NCI-H748 treated with DMSO at 0.1 percent for 48 hours (cell line): ENCODE results near the gene PPP1R13B.
A peak's percentile ranks its signal among the peaks of the same experiment; 100 is the strongest.
"Not testable (repeated sequence)": the region's sequence is repeated elsewhere in the genome, so short reads cannot be mapped to it uniquely, and the experiment has no call there.

Experiments used
- DNase-seq: peaks from one replicate; lab custom pipeline; 2025; lab: John Stamatoyannopoulos, UW

The PPP1R13B gene

GRCh38 chr14:103847451-103848174 is at the start of gene PPP1R13B:
Gene PPP1R13B, minus strand, starts transcription at chr14:103847575. Its CDS starts 268 bp downstream, at chr14:103847307.
- peak; percentile 80 for DNase-seq

DNA sequence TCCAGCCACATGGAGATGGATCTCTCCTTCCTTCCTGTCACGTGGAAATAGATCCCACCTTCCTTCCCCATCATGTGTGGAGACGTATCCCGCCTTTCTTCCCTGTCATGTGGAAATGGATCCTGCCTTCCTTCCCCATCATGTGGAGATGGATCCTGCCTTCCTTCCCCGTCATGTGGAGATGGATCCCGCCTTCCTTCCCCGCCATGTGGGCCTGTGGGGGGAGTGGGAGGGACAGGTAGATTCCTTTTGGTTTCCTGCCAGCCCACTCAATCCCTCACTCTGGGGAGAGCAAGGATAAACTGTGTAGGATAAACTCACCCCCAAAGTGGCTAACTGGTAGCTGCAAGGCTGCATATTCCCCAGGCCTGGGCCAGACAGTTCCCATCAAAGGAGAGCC is 49.2 kb upstream of the PPP1R13B start:
- no peak for DNase-seq

DNA sequence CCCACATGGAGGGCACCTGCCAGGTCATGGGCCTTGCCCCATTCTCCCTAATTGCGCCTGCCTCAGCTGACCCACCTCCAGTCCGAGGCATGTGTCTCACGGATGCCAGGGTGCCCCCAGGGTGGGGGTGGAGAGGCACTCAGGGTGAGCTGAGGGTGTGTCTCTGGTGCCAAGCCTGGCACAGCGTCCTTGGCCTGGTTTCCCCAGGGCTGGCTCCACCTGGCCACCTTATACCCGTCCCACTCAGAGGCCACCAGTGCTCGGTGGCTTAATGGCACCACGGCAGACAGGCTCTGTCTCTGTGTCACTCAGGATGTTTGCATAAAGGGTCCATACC is 47.3 kb upstream of the PPP1R13B start:
- DNase-seq: no peak

DNA sequence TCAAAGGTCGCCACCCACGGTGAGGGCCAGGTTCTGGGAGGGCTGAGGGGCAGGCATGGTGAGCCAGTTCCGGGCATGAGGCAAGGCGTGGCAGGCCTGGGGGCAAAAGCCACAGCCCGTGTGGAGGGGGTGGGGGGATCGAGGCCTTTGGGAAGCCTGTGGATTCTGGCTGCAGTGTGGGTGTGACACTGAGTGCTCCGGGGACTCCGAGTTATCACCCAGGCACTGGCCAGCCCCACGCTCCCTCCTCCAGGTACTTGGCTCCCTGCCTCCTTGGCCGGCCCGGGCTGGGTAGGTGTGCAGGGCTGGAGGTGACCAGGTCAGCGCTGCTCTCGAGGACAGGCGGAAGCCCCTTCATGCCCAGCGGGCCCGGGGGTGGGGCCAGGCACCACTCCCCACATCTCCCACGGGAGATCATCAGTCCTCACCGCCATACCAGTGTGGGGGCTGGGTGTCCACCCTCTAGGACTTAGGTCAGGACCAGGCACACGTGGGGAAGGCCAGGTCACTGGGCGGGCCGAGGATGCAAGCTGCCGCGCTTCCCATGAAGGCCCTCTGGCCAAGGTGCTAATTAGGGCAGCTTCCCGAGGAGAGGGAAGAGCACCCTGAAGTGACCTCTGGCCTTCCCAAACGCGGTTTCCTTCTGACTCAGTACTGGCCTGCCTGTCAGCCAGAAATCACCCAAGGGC is 46.8 kb upstream of the PPP1R13B start:
- no peak for DNase-seq

GRCh38 chr14:103892247-103892646 is 44.9 kb upstream of the PPP1R13B start:
- DNase-seq: no peak

DNA sequence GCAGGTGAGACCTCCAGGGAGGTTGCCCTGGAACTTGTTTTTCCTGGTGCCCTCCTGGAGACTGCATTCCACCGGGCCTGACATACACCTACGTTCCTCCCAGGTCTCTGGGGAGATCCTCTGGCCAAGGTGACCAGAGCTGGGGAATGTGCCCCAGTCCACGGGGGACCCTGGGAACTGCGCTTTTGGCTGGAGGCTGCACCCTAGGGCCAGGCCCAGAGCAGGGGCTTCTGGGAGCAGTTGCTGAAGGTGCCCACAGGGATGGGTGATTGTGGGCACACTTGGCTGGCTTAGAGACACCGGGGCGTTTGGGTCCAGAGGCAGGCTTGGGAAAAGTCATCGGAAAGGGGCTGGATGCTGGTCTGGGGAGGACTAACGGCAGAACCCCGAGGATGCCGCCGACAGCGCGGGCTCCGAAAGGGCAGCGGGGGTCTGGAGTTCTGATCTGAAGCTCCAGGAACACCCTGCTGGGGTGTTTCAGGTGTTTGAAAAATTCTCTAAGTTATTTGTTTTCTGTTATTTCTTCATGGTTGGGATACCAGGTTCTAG is 44.4 kb upstream of the PPP1R13B start:
- no peak for DNase-seq

DNA sequence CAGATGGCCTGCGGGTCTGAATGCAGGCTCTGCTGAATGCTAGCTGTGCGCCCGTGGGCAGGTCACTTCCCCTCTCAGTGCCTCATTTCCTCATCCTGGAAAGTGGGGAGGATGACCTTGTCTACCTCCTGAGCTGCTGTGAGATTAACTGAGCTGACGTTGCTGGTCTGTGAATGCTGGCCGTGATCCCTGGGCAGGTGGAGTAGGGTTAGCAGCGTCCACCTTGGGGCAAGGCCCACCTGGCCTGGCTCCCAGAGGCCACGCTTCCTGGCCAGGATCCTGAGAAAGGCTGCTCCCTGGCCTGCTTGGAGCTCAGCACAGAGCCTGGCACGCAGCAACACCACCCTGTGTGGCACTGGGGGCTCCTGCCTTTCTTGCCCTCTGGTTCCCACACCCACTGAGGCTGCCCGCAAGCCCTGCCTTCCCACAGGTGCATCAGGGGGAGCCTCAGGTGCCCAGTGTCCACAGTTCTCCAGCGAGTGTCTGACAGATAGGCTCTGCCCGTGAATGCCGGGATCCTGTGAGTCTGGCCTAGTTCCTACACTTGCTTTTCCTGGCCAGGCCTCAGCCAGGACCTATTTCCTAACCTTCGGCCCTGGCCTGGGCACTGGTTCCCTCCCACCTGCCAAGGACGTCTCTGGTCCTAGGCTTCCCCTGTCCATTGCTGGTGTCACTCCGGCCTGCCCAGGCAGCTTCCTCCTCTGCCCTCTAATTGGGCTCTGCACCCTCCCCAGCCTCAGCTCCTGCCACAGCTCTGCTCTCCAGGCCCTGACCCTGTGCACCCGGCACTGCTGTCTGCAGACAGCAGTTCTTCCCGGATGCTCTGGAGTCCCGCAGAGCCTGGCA is 43.7 kb upstream of the PPP1R13B start:
- no peak for DNase-seq

- no peak for DNase-seq
These were observed 42.6 kb upstream of the PPP1R13B start for GRCh38 chr14:103890052-103890371.

DNA sequence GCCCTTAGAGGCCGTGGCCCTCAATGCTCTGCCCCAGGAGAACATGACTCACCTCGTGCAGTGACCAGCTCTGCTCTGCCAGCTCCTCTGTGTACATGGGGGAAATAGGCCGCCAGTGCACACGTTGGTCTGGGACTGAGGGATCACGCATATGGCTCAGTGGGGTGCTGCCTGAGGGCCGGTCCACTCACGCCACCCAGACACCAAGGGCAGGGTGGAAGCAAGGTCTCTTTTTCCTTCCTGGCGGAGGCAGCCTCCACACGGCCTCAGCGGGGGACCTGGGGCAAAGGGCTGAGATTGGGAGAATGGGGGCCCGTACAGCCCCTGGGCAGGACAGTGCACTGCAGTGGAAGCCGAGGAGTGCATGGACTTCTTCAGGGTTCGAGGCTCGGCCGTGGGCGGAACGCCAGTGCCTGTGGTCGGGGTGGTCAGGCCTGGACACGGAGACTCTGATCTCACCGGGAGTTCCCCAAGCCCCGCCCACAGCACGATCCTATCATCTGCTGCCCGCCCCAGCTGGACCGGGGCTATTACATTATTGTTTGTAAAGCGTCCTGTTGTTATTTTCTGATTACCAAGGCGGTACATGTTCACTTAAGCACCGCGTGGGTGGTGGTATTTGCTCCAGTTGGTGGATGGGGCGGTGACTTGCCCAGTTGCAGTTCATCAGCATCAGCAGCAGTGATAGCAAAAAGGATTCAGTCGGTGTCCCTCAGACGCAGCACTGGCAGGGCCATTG is 42.1 kb upstream of the PPP1R13B start:
- DNase-seq: no peak

- not testable (repeated sequence) for DNase-seq
These were observed 41.6 kb upstream of the PPP1R13B start for GRCh38 chr14:103889002-103889312.

DNA sequence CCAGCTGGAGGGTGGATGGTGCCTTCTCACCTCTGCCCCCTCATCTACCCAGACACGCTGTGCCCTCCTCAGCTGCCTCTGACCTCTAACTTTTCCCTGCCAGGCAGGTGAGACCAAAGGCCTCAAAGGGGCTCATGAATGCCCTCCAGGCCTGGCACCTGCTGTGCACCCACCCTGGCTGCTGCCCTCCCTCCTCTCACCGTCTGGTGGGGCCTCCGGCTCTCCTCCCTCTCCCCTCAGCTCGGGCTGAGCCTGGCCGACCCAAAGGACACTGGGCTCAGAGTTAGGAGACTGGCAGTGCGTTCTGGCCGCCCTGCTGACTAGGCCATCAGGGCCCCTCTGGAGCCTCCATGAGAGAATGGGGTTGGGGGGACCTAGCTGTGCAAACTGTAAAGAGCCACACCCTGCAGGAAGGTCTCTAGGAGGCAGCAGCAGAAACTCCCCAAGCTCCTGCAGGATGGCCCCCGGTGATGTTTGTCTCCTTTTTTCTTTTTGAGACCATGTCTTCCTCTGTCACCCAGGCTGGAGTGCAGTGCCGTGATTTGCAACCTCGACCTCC is 40.3 kb upstream of the PPP1R13B start:
- no peak for DNase-seq

DNA sequence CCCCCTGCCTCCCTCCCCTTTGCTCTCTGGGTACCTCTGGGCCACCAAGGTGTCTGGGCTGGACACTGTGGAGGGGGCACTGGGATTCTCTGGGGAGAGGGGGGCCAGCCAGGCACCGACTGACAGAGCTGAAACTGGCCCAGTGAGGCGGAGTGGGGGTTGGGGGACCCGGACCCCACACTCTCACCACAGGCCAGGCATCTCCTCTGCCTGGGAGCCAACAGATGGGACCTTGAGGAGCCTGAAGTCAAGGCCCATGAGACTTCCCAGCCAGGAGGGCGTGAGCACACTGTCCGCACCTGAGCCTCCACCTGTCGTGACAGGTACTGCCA is 39.8 kb upstream of the PPP1R13B start:
- DNase-seq: no peak

GRCh38 chr14:103886304-103887169 is 39.2 kb upstream of the PPP1R13B start:
- no peak for DNase-seq

- no peak for DNase-seq
These were observed 38.1 kb upstream of the PPP1R13B start for GRCh38 chr14:103885509-103885932.

DNA sequence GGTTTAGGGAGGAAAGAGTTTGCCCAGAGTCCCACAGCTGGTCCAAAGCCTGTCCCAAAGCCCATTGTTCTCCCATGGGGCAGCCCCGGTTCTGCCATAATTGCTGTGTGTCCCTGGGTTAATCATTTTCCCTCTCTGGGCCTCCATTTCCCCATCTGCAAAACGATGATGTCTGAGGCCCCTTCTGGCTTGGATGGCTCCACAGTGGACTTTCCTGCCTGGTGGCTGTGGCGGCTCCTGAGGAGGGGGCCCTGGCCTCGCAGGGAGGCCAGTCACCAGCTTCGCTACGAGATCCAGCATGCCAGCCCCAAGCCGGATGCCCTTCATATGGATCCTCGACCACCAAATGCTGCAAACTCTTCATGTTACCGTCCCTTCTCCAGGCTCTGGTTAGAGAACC is 37.5 kb upstream of the PPP1R13B start:
- DNase-seq: no peak

- DNase-seq: no peak
These were observed 35.8 kb upstream of the PPP1R13B start for GRCh38 chr14:103883263-103883523.

DNA sequence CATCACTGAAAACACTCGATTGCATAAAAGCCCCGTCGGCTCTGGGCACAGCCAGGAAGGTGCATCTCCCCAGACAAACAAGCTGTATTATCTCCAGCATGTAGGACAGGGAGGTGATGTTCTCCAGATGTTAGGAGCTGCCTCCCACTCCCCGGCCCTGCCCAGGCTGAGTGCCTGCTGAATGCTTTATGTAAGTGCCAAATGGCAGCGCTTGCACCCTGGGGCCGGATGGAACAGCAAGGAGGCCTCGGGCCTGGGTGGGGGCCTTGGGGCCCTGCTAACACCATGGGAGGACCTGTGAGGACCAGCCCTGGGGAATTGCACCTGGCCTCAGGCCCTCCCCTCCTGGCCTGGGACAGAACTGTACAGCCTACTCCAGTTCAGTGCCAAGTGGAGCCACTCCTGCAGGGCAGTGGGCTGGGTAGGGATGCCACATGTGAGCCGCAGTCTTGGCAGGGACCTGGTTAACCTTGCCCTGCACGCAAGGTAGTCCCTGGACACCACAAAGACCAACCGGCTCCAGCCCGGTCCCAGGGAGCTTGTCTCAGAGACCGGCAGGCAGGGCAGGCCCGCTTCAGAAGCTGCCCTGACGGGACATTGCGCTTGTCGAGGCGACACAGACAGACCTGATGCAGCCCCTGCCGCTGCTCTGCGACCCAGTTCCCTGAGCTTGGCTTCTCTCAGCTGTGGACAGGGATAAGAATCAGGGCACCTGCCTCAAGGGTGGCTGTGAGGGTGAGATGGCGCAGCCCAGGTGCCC is 35.3 kb upstream of the PPP1R13B start:
- DNase-seq: no peak

GRCh38 chr14:103881268-103882201 is 34.2 kb upstream of the PPP1R13B start:
- no peak for DNase-seq
